Fibroblast of lung (primary cell): ENCODE data around the gene SMG7.

ENCODE experiments used
- EZH2 ChIP-seq: IDR thresholded peaks from 2 replicates; pipeline ENCODE4 v1.5.1; 2012; ENCODE audit warnings: low read length, control low read depth, mild to moderate bottlenecking; ENCODE audit errors: missing control alignments
- TF ChIP-seq, protein P1 (sequence below), 2 donors: IDR thresholded peaks in 1 of 2; conservative IDR thresholded peaks in 1 of 2; 1 replicate in 1 of 2; 2 replicates in 1 of 2; pipeline ENCODE4 v1.5.1; 2011 to 2012; ENCODE audit warnings: low read length in 2 of 2, control low read depth in 1 of 2, inconsistent platforms in 1 of 2, low read depth in 1 of 2, mild to moderate bottlenecking in 1 of 2

- TF ChIP-seq, protein P1, sequence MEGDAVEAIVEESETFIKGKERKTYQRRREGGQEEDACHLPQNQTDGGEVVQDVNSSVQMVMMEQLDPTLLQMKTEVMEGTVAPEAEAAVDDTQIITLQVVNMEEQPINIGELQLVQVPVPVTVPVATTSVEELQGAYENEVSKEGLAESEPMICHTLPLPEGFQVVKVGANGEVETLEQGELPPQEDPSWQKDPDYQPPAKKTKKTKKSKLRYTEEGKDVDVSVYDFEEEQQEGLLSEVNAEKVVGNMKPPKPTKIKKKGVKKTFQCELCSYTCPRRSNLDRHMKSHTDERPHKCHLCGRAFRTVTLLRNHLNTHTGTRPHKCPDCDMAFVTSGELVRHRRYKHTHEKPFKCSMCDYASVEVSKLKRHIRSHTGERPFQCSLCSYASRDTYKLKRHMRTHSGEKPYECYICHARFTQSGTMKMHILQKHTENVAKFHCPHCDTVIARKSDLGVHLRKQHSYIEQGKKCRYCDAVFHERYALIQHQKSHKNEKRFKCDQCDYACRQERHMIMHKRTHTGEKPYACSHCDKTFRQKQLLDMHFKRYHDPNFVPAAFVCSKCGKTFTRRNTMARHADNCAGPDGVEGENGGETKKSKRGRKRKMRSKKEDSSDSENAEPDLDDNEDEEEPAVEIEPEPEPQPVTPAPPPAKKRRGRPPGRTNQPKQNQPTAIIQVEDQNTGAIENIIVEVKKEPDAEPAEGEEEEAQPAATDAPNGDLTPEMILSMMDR (conservative IDR thresholded peaks at IDR 0.05 in 1 of 2, IDR thresholded peaks at IDR 0.05 in 1 of 2; ENCODE audit: low read depth in 1 of 2, low read length in 2 of 2): no peak
- no peak for TF ChIP-seq EZH2
Measured at GRCh38 chr1:183554577-183554976, 82.3 kb downstream of the SMG7 start.
